Vagina (tissue), 2 donors: ENCODE results near the gene CALN1.

ENCODE experiments used
- POLR2A ChIP-seq, 2 donors: fragments of 450-650 bp; IDR thresholded peaks; one replicate each; pipeline ENCODE4 v1.6.1; 2017; ENCODE audit warnings: antibody characterized with exemption in 2 of 2, mild to moderate bottlenecking in 2 of 2, moderate library complexity in 2 of 2
- POLR2AphosphoS5 ChIP-seq, 2 donors: sonication (generic); formaldehyde crosslinking; IDR thresholded peaks; one replicate each; pipeline ENCODE4 v1.9.0; 2017; ENCODE audit warnings: antibody characterized with exemption in 2 of 2, mild to moderate bottlenecking in 2 of 2, low read depth in 1 of 2; ENCODE audit not compliant: insufficient read depth in 1 of 2
- TF ChIP-seq, protein P1 (sequence below), 3 experiments: fragments of 450-650 bp in 2 of 3; fragments of 200-600 bp in 1 of 3; sonication (generic) in 1 of 3; IDR thresholded peaks; one replicate each; pipeline ENCODE4 v1.5.1; 2017 to 2019; ENCODE audit warnings: antibody characterized with exemption in 3 of 3, mild to moderate bottlenecking in 2 of 3, moderate library complexity in 2 of 3

DNA sequence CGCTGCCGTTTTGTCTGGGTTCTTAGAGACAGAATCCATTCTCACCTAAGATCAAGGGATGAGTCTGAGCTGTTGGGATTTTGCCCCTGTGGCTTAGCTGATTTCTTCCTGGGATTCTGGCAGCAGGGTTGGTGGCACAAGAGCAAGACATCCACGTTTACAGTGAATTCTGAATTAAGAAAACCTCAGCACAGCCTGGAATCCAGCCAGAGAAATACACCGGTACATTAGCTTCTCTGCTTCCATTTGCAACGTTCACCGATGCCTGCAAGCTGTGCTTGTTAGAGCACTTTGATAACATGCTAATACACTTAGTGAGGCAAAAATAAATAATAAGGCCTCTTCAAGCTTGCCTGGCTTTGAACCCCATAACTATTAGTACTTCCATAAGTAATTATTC is 569.8 kb downstream of the CALN1 start:
- TF ChIP-seq, protein P1, sequence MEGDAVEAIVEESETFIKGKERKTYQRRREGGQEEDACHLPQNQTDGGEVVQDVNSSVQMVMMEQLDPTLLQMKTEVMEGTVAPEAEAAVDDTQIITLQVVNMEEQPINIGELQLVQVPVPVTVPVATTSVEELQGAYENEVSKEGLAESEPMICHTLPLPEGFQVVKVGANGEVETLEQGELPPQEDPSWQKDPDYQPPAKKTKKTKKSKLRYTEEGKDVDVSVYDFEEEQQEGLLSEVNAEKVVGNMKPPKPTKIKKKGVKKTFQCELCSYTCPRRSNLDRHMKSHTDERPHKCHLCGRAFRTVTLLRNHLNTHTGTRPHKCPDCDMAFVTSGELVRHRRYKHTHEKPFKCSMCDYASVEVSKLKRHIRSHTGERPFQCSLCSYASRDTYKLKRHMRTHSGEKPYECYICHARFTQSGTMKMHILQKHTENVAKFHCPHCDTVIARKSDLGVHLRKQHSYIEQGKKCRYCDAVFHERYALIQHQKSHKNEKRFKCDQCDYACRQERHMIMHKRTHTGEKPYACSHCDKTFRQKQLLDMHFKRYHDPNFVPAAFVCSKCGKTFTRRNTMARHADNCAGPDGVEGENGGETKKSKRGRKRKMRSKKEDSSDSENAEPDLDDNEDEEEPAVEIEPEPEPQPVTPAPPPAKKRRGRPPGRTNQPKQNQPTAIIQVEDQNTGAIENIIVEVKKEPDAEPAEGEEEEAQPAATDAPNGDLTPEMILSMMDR (IDR thresholded peaks at IDR 0.05): no peak
- TF ChIP-seq POLR2A (IDR thresholded peaks at IDR 0.05) (no peak), POLR2AphosphoS5 (IDR thresholded peaks at IDR 0.05; ENCODE audit: insufficient read depth in 1 of 2, low read depth in 1 of 2) (no peak)
